Fibroblast of lung (primary cell): Measurements from ENCODE around the gene OR4B1.

Source experiments
- EZH2 ChIP-seq: IDR thresholded peaks from 2 replicates; pipeline ENCODE4 v1.5.1; 2012; ENCODE audit warnings: low read length, control low read depth, mild to moderate bottlenecking; ENCODE audit errors: missing control alignments
- TF ChIP-seq, protein P1 (sequence below), 2 donors: IDR thresholded peaks in 1 of 2; conservative IDR thresholded peaks in 1 of 2; 1 replicate in 1 of 2; 2 replicates in 1 of 2; pipeline ENCODE4 v1.5.1; 2011 to 2012; ENCODE audit warnings: low read length in 2 of 2, control low read depth in 1 of 2, inconsistent platforms in 1 of 2, low read depth in 1 of 2, mild to moderate bottlenecking in 1 of 2

DNA sequence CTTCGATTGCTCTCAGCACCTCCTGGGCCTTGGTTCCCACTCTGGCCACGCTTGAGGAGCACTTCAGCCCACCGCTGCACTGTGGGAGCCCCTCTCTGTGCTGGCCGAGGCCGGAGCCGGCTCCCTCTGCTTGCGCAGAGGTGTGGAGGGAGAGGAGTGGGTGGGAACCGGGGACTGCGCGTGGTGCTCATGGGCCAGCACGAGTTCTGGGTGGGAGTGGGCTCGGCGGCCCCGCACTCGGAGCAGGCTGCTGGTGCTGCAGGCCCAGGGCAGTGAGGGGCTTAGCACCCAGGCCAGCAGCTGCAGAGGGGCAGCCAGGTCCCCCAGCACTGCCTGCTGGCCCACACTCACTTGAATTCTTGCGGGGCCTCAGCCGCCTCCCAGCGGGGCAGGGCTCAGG is 12.2 kb downstream of the OR4B1 start:
- TF ChIP-seq, protein P1, sequence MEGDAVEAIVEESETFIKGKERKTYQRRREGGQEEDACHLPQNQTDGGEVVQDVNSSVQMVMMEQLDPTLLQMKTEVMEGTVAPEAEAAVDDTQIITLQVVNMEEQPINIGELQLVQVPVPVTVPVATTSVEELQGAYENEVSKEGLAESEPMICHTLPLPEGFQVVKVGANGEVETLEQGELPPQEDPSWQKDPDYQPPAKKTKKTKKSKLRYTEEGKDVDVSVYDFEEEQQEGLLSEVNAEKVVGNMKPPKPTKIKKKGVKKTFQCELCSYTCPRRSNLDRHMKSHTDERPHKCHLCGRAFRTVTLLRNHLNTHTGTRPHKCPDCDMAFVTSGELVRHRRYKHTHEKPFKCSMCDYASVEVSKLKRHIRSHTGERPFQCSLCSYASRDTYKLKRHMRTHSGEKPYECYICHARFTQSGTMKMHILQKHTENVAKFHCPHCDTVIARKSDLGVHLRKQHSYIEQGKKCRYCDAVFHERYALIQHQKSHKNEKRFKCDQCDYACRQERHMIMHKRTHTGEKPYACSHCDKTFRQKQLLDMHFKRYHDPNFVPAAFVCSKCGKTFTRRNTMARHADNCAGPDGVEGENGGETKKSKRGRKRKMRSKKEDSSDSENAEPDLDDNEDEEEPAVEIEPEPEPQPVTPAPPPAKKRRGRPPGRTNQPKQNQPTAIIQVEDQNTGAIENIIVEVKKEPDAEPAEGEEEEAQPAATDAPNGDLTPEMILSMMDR (conservative IDR thresholded peaks at IDR 0.05 in 1 of 2, IDR thresholded peaks at IDR 0.05 in 1 of 2; ENCODE audit: low read depth in 1 of 2, low read length in 2 of 2), result no peak
- no peak for TF ChIP-seq EZH2
